Measurements from ENCODE around the gene THOC6. TPM values are rescaled to one million over a fixed set of nuclear protein-coding genes. Genes with fewer than 3 reads are reported as not detected.
"Not testable (repeated sequence)": the region's sequence is repeated elsewhere in the genome, so short reads cannot be mapped to it uniquely, and the experiment has no call there.

THOC6 gene
- total RNA-seq, 1 donor from 2014 or later, result 9.6 TPM

- peak; percentile 66 for DNase-seq (ENCODE audit: low spot score)
Observed at GRCh38 chr16:3065742-3066439, 42.1 kb downstream of the THOC6 start.

DNA sequence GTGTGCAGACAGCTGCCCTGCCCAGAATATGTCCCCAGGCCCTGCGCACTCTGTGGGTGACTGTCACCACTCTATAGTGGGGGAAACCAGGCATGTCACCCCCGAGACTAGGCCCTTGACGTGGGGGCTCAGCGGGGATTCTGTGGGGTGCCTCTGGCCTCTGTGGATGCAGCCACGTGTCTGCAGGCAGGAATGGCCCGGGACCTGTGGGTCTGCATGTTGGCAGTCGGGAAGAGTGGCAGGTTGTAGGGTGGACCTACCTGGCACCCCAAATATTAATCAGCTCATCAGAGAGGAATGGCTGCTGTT is 42.6 kb downstream of the THOC6 start:
- DNase-seq (ENCODE audit: low spot score) (no peak), ATAC-seq (no peak)

More at GRCh38 chr16:3065742-3066439, 42.1 kb downstream of the THOC6 start:
- peak; percentile 50 for ATAC-seq

GRCh38 chr16:3068487-3068886 is 44.7 kb downstream of the THOC6 start:
- DNase-seq (ENCODE audit: low spot score), result no peak
- no peak for ATAC-seq

DNA sequence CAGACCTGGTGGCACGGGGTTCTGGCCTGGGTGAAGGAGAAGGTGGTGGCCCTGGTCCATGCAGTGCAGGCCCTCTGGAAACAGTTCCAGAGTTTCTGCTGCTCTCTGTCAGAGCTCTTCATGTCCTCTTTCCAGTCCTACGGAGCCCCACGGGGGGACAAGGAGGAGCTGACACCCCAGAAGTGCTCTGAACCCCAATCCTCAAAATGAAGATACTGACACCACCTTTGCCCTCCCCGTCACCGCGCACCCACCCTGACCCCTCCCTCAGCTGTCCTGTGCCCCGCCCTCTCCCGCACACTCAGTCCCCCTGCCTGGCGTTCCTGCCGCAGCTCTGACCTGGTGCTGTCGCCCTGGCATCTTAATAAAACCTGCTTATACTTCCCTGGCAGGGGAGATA is 45.3 kb downstream of the THOC6 start:
- not testable (repeated sequence) for DNase-seq (ENCODE audit: low spot score); ATAC-seq

DNA sequence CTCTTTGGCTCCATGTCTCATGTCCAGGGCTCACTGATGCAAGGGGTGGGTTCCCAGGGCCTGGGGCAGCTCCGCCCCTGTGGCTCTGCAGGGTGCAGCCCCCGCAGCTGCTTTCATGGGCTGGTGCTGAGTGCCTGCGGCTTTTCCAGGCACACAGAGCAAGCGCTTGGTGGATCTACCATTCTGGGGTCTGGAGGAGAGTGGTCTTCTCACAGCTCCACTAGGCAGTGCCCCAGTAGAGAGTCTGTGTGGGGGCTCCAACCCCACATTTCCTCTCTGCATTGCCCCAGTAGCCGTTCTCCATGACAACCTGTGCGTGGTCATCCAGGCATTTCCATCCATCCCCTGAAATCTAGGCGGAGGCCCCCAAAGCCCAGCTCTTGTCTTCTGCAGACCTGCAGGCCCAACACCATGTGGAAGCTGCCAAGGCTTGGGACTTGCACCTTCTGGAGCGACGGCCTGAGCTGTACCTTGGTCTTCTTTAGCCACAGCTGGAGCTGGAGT is 46.8 kb downstream of the THOC6 start:
- ATAC-seq, result no peak
- DNase-seq (ENCODE audit: low spot score), result no peak

DNA sequence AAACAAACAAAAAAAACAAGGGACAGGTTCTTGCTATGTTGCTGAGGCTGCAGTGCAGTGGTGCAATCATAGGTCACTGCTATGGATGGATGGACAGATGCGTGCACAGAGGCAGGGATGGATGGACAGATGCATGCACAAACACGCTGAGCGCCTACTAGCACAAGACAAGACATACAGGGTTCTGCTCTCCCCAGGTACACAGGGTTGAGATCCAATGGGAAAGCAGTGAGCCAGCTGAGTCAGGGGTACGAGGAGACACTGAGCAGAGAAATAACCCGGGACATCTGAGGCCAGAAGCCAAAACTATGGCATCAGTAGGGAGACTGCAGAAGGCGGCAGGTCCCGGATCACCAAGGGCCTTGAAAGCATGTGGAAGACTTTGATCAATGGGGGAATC is 47.8 kb downstream of the THOC6 start:
- ATAC-seq, result no peak
- DNase-seq (ENCODE audit: low spot score), result no peak

GRCh38 chr16:3072148-3072547 is 48.3 kb downstream of the THOC6 start:
- not testable (repeated sequence) for DNase-seq (ENCODE audit: low spot score); ATAC-seq

DNA sequence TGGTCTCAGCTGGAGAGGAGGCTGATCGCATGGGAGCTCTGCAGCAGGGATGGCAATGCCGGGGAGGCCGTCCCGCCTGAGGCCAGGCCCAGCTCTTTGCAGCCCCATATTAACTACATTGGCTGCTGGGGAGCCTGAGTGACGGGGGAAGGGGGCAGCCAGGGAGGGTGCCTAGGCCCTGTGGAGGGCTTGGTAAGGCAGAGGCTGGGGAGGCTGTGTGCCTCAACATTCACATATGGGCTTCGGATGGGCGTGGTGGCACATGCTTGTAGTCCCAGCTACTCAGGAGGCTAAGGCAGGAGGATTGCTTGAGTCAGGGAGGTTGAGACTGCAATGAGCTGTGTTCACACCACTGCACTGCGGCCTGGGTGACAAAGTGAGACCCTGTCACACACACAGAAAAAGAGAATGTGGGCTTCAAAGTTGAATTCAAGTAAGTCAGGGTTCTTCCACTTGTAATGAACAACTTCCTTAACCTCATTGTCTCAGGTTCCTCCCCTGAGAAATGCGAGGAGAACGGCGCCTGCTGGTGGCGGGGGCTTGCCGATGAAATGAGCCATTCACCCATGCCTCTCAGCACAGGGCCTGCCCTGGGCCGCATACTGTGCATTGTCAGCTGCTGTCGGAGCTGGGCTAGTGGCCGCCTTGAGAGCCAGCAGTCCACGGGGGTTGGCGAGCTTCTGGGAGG is 48.9 kb downstream of the THOC6 start:
- not testable (repeated sequence) for ATAC-seq; DNase-seq (ENCODE audit: low spot score)

GRCh38 chr16:3073448-3073847 is 49.6 kb downstream of the THOC6 start:
- ATAC-seq, result no peak
- DNase-seq (ENCODE audit: low spot score), result no peak

DNA sequence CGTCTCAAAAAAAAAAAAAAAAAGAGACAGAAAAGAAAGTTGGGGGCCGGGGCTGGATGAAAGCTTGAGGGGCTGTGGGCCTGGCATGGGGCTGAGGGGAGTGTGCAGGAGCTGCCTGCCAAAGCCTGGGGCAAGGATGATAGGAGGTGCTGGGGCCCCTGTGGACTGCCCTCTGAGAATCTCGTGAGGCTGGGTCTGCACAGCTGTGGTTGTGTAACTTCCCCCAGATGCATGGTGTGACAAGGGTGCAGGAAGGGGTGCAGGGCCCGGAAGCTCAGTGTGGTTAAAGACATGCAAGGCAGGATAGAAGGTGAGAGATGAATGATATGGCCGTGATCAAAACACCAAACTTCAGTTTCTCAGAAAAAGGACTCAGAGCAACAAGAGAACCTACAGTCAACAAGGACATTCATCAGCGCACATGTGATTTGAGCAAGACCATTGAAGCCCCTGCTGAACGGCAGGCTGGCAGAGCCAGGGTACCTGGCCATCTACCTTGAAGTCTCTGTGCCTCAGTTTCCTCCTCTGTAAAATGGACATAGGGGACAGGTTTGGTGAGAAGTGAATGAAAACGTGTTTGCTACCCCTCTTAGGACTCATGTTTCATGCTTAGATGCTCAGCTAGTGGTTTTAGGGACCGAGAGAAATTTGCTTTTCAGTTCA is 51.2 kb downstream of the THOC6 start:
- ATAC-seq (no peak), DNase-seq (ENCODE audit: low spot score) (no peak)

GRCh38 chr16:3075523-3075915 is 51.7 kb downstream of the THOC6 start:
- DNase-seq (ENCODE audit: low spot score), result no peak
- peak; percentile 47 for ATAC-seq

- ATAC-seq; DNase-seq (ENCODE audit: low spot score): not testable (repeated sequence)
Observed at GRCh38 chr16:3075946-3076345, 52.1 kb downstream of the THOC6 start.

GRCh38 chr16:3076577-3076976 is 52.7 kb downstream of the THOC6 start:
- DNase-seq (ENCODE audit: low spot score), result no peak
- no peak for ATAC-seq

Other genes with a start within 250 kb of the THOC6 start
- 117 TPM for gene ELOB, start 246.8 kb upstream of the THOC6 start, total RNA-seq
- not detected for gene PRSS33, start 236.5 kb upstream of the THOC6 start, total RNA-seq
- not detected for gene PRSS41, start 225.6 kb upstream of the THOC6 start, total RNA-seq
- gene PRSS21, start 206.8 kb upstream of the THOC6 start, total RNA-seq, result not detected
- gene ZG16B, start 193.7 kb upstream of the THOC6 start, total RNA-seq, result not detected
- gene PRSS22, start 165.9 kb upstream of the THOC6 start, total RNA-seq, result 0.70 TPM
- 5.9 TPM for gene FLYWCH2, start 140.8 kb upstream of the THOC6 start, total RNA-seq
- 18.8 TPM for gene FLYWCH1, start 112.1 kb upstream of the THOC6 start, total RNA-seq
- not detected for gene KREMEN2, start 59.8 kb upstream of the THOC6 start, total RNA-seq
- 1.5 TPM for gene PAQR4, start 54.7 kb upstream of the THOC6 start, total RNA-seq
- 0.98 TPM for gene PKMYT1, start 43.6 kb upstream of the THOC6 start, total RNA-seq
- 1.5 TPM for gene CLDN9, start 11.1 kb upstream of the THOC6 start, total RNA-seq
- 0.96 TPM for gene CLDN6, start 5.9 kb upstream of the THOC6 start, total RNA-seq
- 4.3 TPM for gene TNFRSF12A, start 3.7 kb upstream of the THOC6 start, total RNA-seq
- gene HCFC1R1, start 93 bp upstream of the THOC6 start, total RNA-seq, result 11.2 TPM
- gene BICDL2, start 12.9 kb downstream of the THOC6 start, total RNA-seq, result 0.58 TPM
- 0.96 TPM for gene MMP25, start 22.5 kb downstream of the THOC6 start, total RNA-seq
- gene IL32, start 41.6 kb downstream of the THOC6 start, total RNA-seq, result 172 TPM
- 0.10 TPM for gene ZSCAN10, start 75.3 kb downstream of the THOC6 start, total RNA-seq
- gene ZNF205, start 88.6 kb downstream of the THOC6 start, total RNA-seq, result 7.0 TPM
- gene ZNF213, start 111.0 kb downstream of the THOC6 start, total RNA-seq, result 2.7 TPM
- gene OR1F1, start 164.2 kb downstream of the THOC6 start, total RNA-seq, result not detected
- 2.2 TPM for gene ZNF200, start 211.1 kb downstream of the THOC6 start, total RNA-seq
- gene MEFV, start 232.6 kb downstream of the THOC6 start, total RNA-seq, result 0.88 TPM